Activated naive CD8-positive, alpha-beta T cell (primary cell): ENCODE data around the gene P2RY14.

Source experiments
- H3K27ac Mint-ChIP-seq: one replicate; pipeline ENCODE4 v1.8.0; 2021; ENCODE audit warnings: mixed read lengths
- H3K27me3 Mint-ChIP-seq: one replicate; pipeline ENCODE4 v1.8.0; 2021; ENCODE audit warnings: mixed read lengths
- H3K36me3 Mint-ChIP-seq: one replicate; pipeline ENCODE4 v1.8.0; 2021; ENCODE audit warnings: mixed read lengths
- H3K4me1 Mint-ChIP-seq: one replicate; pipeline ENCODE4 v1.8.0; 2021; ENCODE audit warnings: low read depth, mixed read lengths
- H3K4me3 Mint-ChIP-seq: one replicate; pipeline ENCODE4 v1.8.0; 2021; ENCODE audit warnings: mild to moderate bottlenecking, mixed read lengths
- H3K9me3 Mint-ChIP-seq: one replicate; pipeline ENCODE4 v1.8.0; 2021; ENCODE audit warnings: low read depth, mixed read lengths

Gene P2RY14

DNA sequence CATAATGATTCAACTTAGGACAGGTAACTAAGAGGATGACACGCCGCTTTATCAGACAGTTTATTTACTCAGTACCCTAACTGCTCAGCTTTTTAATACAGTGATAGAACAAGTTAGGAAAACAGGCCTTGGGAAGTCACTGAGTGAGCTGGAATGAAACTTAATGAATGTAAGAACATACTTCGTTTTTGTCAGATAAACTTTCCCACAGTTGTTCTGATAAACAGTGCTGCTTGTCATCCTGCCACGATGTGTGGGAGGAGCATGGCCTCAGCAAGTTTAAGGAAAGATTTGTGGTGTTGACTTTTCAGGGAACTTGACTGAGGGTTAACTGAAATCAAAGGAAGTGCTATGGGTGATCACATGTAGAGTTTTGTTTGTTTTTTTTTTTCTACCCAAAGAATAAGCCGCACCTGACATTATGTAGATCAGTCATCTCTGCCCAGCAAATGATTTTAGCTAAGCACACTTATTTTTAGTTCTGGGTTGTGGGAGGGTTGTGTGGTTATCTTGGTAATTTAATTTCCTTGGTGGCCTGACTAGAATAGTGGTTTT, 5.6 kb upstream of the P2RY14 start:
- Mint-ChIP-seq H3K4me3 (no peak overlapping the region), H3K27me3 (no peaks in the 10 kb centered on the region), H3K27ac (no peak overlapping the region), H3K4me1 (peaks cover 11% of the 10 kb centered on the region), H3K9me3 (no peaks in the 10 kb centered on the region), H3K36me3 (no peaks in the 10 kb centered on the region)

DNA sequence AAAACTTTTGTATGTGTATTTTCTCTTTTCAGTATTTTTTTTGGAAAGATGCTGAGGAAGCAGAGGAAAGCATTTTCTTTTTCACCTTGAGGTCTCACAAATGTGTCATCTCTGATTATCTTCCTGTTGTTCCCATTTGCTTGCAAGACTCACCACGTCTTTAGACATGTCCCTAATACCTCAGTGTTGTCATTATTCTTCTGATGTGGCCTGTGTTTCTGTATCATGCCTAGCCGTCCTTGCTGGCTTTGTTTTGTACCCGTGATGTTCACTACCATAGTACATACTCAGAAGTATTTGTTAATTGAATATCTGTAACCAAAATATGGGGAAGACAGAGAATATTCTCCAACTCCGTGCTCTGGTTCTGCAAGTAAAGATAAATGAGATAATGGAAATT, 5.0 kb upstream of the P2RY14 start:
- Mint-ChIP-seq H3K27ac (no peak overlapping the region), H3K36me3 (no peaks in the 10 kb centered on the region), H3K4me3 (no peak overlapping the region), H3K4me1 (peaks cover 17% of the 10 kb centered on the region), H3K9me3 (no peaks in the 10 kb centered on the region), H3K27me3 (no peaks in the 10 kb centered on the region)

DNA sequence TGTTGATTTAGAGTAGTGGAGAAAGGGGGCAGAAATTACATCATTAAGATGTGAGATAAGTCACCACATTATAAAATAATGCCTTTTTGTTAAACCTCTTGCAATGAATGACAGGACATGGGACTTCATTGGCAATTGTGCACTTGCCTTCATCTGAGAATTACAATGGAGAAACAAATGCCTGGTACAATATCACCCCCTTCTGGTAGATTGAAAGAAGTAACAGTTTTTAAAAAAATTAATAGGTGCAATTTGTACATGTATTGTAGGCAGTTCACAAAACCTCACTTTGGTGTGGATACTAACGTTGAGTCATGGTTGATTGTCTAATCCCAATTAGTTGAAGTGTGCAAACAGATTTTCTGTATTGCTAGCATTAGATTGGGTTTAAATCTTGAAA, 4.6 kb upstream of the P2RY14 start:
- Mint-ChIP-seq H3K36me3 (no peaks in the 10 kb centered on the region), H3K4me1 (peaks cover 22% of the 10 kb centered on the region), H3K27me3 (no peaks in the 10 kb centered on the region), H3K27ac (no peak overlapping the region), H3K9me3 (no peaks in the 10 kb centered on the region), H3K4me3 (no peak overlapping the region)

GRCh38 chr3:151281671-151282324, 3.5 kb upstream of the P2RY14 start:
- H3K27ac Mint-ChIP-seq = no peak overlapping the region
- peaks cover 30% of the 10 kb centered on the region for H3K4me1 Mint-ChIP-seq
- H3K27me3 Mint-ChIP-seq = no peaks in the 10 kb centered on the region
- H3K36me3 Mint-ChIP-seq = no peaks in the 10 kb centered on the region
- H3K4me3 Mint-ChIP-seq = no peak overlapping the region
- no peaks in the 10 kb centered on the region for H3K9me3 Mint-ChIP-seq

- no peaks in the 10 kb centered on the region for H3K9me3 Mint-ChIP-seq
- peak overlapping the region; percentile 66 for H3K27ac Mint-ChIP-seq
- H3K4me3 Mint-ChIP-seq = peak overlapping the region; percentile 41
- no peaks in the 10 kb centered on the region for H3K36me3 Mint-ChIP-seq
- no peaks in the 10 kb centered on the region for H3K27me3 Mint-ChIP-seq
- peaks cover 46% of the 10 kb centered on the region for H3K4me1 Mint-ChIP-seq
Measured at GRCh38 chr3:151276687-151277042, 1.7 kb downstream of the P2RY14 start.

GRCh38 chr3:151276038-151276686, 2.2 kb downstream of the P2RY14 start:
- no peak overlapping the region for H3K4me3 Mint-ChIP-seq
- H3K27me3 Mint-ChIP-seq = no peaks in the 10 kb centered on the region
- H3K4me1 Mint-ChIP-seq = peaks cover 46% of the 10 kb centered on the region
- H3K36me3 Mint-ChIP-seq = no peaks in the 10 kb centered on the region
- H3K9me3 Mint-ChIP-seq = no peaks in the 10 kb centered on the region
- H3K27ac Mint-ChIP-seq = peak overlapping the region; percentile 66

DNA sequence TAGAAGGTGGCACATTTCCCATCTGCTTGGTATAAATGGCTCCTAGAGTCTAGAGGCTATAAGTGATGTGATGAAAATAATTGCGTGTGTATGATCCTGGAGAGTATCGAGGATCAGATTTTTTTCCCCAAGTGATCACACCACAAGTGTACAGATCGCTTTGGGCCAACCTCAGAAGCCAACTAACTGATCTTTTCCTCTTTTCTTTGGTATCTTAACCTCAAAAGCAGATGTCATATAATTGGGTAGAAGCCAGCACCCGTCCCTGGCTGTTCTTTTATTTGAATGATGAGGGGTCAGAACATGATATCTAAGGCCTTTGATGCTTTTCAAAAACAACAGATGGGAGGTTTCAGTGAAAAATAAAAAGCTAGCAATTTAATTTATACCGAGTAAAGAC, 3.3 kb downstream of the P2RY14 start:
- Mint-ChIP-seq H3K4me1 (peaks cover 50% of the 10 kb centered on the region), H3K36me3 (no peaks in the 10 kb centered on the region), H3K9me3 (no peaks in the 10 kb centered on the region), H3K27ac (peak overlapping the region; percentile 13), H3K4me3 (no peak overlapping the region), H3K27me3 (no peaks in the 10 kb centered on the region)

DNA sequence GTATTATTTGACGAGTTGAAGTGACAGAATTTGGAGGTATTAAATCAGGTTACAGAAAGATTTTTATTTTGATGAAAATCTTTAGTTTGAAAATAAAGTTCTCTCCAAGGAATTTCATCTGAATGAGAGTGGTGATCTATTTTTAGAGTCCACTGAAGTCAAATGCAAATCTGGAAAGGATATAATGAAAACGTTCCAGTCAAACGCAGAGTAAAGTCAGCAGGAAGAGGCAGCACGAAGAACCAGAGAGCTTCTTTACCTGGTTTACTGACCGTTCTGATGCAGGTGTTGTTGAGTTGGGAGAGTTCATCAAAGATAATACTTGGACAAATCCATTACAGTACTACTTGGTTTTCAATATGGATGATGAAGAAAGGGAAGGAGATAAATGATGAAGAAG, 8.7 kb downstream of the P2RY14 start:
- Mint-ChIP-seq H3K36me3 (no peaks in the 10 kb centered on the region), H3K27ac (no peak overlapping the region), H3K9me3 (no peaks in the 10 kb centered on the region), H3K27me3 (no peaks in the 10 kb centered on the region), H3K4me3 (no peak overlapping the region), H3K4me1 (peaks cover 29% of the 10 kb centered on the region)

GRCh38 chr3:151268267-151269235, 9.8 kb downstream of the P2RY14 start:
- H3K36me3 Mint-ChIP-seq = no peaks in the 10 kb centered on the region

GRCh38 chr3:151267066-151267465, 11.3 kb downstream of the P2RY14 start:
- peaks cover 24% of the 10 kb centered on the region for H3K4me1 Mint-ChIP-seq
- H3K36me3 Mint-ChIP-seq = no peaks in the 10 kb centered on the region
- H3K9me3 Mint-ChIP-seq = no peaks in the 10 kb centered on the region
- no peak overlapping the region for H3K27ac Mint-ChIP-seq
- H3K4me3 Mint-ChIP-seq = no peak overlapping the region
- H3K27me3 Mint-ChIP-seq = no peaks in the 10 kb centered on the region

More at GRCh38 chr3:151268267-151269235, 9.8 kb downstream of the P2RY14 start:
- Mint-ChIP-seq H3K9me3 (no peaks in the 10 kb centered on the region), H3K4me3 (peak overlapping the region; percentile 71), H3K27me3 (no peaks in the 10 kb centered on the region), H3K27ac (peak overlapping the region; percentile 85), H3K4me1 (peaks cover 25% of the 10 kb centered on the region)

DNA sequence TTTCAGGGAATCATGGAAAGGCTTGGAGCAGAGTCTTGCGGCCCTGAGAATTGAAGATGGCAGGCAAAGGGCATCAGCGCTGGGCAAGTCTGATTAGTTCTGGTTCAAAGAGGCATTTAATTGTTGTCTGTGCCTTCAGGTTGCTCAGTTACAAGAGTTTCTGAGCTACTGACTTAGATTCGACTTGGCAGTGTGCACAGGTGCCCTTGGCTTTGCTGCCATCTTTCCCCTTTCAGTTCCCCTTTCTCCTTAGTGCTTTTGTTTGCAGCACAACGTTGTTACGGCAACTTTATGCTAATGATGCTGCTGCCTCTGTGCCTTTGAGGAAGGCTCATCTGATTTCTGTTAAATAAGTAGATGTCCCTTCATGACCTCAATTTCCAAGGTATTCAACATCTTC, 12.5 kb downstream of the P2RY14 start:
- H3K9me3 Mint-ChIP-seq = no peaks in the 10 kb centered on the region
- H3K27ac Mint-ChIP-seq = no peak overlapping the region
- peaks cover 24% of the 10 kb centered on the region for H3K4me1 Mint-ChIP-seq
- no peaks in the 10 kb centered on the region for H3K27me3 Mint-ChIP-seq
- H3K36me3 Mint-ChIP-seq = peaks cover under 1% of the 10 kb centered on the region
- H3K4me3 Mint-ChIP-seq = no peak overlapping the region

DNA sequence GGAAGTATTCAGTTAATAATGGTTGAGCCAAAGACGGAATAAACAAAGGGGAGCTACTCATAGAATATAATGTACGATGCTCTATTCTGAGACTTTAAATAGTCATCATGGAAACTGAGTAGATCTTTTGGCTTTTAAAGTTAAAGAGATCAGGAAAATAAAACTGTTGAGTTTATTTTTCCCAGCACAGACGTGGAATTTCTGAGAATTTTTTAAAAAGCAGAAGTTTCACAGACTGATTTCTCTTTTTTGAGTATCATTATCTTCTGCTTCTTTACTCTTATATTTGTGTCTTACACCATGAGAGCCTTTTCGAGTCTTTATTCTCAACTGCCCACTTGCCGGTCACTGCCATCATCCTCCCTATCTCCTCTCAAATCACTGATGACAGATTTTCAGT, 13.2 kb downstream of the P2RY14 start:
- H3K36me3 Mint-ChIP-seq = peaks cover 2% of the 10 kb centered on the region
- H3K4me1 Mint-ChIP-seq = peaks cover 20% of the 10 kb centered on the region
- H3K4me3 Mint-ChIP-seq = no peak overlapping the region
- peaks cover 2% of the 10 kb centered on the region for H3K27me3 Mint-ChIP-seq
- no peak overlapping the region for H3K27ac Mint-ChIP-seq
- no peaks in the 10 kb centered on the region for H3K9me3 Mint-ChIP-seq

- H3K4me3 Mint-ChIP-seq = no peak overlapping the region
- H3K4me1 Mint-ChIP-seq = peaks cover 16% of the 10 kb centered on the region
- peaks cover 2% of the 10 kb centered on the region for H3K27me3 Mint-ChIP-seq
- no peaks in the 10 kb centered on the region for H3K9me3 Mint-ChIP-seq
- H3K27ac Mint-ChIP-seq = no peak overlapping the region
- H3K36me3 Mint-ChIP-seq = peaks cover 2% of the 10 kb centered on the region
Measured at GRCh38 chr3:151264605-151265004, 13.7 kb downstream of the P2RY14 start.

DNA sequence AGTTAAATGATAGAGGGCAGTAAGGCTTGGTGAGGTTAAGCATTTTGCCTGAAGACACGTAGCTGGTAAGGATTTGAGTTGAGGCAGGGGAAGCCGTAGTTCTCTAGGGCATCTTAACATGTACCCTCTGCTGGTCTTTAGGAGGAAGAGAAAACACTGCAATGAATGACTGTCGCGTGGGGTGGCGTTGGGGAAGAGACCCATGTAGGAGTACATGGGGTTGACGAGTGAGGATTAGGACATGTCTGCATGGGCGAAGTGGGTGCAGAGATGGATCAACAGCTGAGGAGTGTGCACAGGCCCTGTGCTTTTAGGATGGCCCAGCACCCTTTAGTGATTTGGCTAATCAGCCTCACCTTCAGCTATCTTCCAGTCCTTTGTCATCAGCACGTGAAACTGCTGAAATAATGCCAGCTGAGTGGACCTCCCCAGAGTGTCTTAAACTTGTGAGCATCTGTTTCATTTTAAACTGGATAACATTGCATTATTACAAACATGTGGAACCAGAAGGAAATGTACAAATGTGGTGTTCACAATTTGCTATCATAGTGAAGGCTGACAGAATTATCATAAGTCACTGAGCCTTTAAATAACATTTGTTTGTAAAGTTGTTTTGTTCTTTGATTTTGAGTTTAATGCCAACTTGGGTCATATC, 15.3 kb downstream of the P2RY14 start:
- Mint-ChIP-seq H3K27ac (no peak overlapping the region), H3K27me3 (peaks cover 2% of the 10 kb centered on the region), H3K36me3 (peaks cover 2% of the 10 kb centered on the region), H3K9me3 (no peaks in the 10 kb centered on the region), H3K4me1 (peaks cover 2% of the 10 kb centered on the region), H3K4me3 (no peak overlapping the region)
